ENCODE results near the gene BMP7.

The BMP7 gene

GRCh38 chr20:57266291-57267157 is at the start of gene BMP7:
BMP7 (minus strand) TSS chr20:57266641; CDS start chr20:57266122, 519 bp downstream.
- H3K9me3 ChIP-seq, result no peaks in the 10 kb centered on the region

GRCh38 chr20:57315976-57316480 is 49.6 kb upstream of the BMP7 start:
- no peaks in the 10 kb centered on the region for H3K9me3 ChIP-seq
- H3K27me3 ChIP-seq, result peaks cover 63% of the 10 kb centered on the region
- no peaks in the 10 kb centered on the region for H3K36me3 ChIP-seq
- no peak for TF ChIP-seq CTCF (IDR thresholded peaks at IDR 0.05)
- H3K4me3 ChIP-seq (ENCODE audit: low read depth in 1 of 2, low read length in 1 of 2), result no peak overlapping the region
- H3K27ac ChIP-seq, result no peak overlapping the region
- no peaks in the 10 kb centered on the region for H3K4me1 ChIP-seq (ENCODE audit: control insufficient read depth in 1 of 2, insufficient read depth in 1 of 2, low read depth in 1 of 2, low read length in 1 of 2)

More at GRCh38 chr20:57266291-57267157, at the start of gene BMP7:
- Histone ChIP-seq H3K27me3 (peaks cover 100% of the 10 kb centered on the region), H3K36me3 (no peaks in the 10 kb centered on the region), H3K4me1 (ENCODE audit: control insufficient read depth in 1 of 2, insufficient read depth in 1 of 2, low read depth in 1 of 2, low read length in 1 of 2) (no peaks in the 10 kb centered on the region), H3K4me3 (ENCODE audit: low read depth in 1 of 2, low read length in 1 of 2) (no peak within 1 kb of the TSS), H3K27ac (no peak within 1 kb of the TSS)
- no peak for TF ChIP-seq CTCF (IDR thresholded peaks at IDR 0.05)

GRCh38 chr20:57315083-57315975 is 48.9 kb upstream of the BMP7 start:
- no peak overlapping the region for H3K27ac ChIP-seq
- peaks cover 62% of the 10 kb centered on the region for H3K27me3 ChIP-seq
- H3K4me3 ChIP-seq (ENCODE audit: low read depth in 1 of 2, low read length in 1 of 2), result no peak overlapping the region
- no peak for TF ChIP-seq CTCF (IDR thresholded peaks at IDR 0.05)
- H3K9me3 ChIP-seq, result no peaks in the 10 kb centered on the region
- H3K36me3 ChIP-seq, result no peaks in the 10 kb centered on the region
- H3K4me1 ChIP-seq (ENCODE audit: control insufficient read depth in 1 of 2, insufficient read depth in 1 of 2, low read depth in 1 of 2, low read length in 1 of 2), result no peaks in the 10 kb centered on the region

- Histone ChIP-seq H3K4me1 (ENCODE audit: control insufficient read depth in 1 of 2, insufficient read depth in 1 of 2, low read depth in 1 of 2, low read length in 1 of 2) (no peaks in the 10 kb centered on the region), H3K27me3 (peaks cover 59% of the 10 kb centered on the region), H3K4me3 (ENCODE audit: low read depth in 1 of 2, low read length in 1 of 2) (no peak overlapping the region), H3K27ac (no peak overlapping the region), H3K9me3 (no peaks in the 10 kb centered on the region), H3K36me3 (no peaks in the 10 kb centered on the region)
- no peak for TF ChIP-seq CTCF (IDR thresholded peaks at IDR 0.05)
Observed at GRCh38 chr20:57313951-57314350, 47.5 kb upstream of the BMP7 start.

GRCh38 chr20:57313230-57313629 is 46.8 kb upstream of the BMP7 start:
- H3K9me3 ChIP-seq, result no peaks in the 10 kb centered on the region
- no peak overlapping the region for H3K27ac ChIP-seq
- no peak overlapping the region for H3K4me3 ChIP-seq (ENCODE audit: low read depth in 1 of 2, low read length in 1 of 2)
- no peaks in the 10 kb centered on the region for H3K4me1 ChIP-seq (ENCODE audit: control insufficient read depth in 1 of 2, insufficient read depth in 1 of 2, low read depth in 1 of 2, low read length in 1 of 2)
- no peak for TF ChIP-seq CTCF (IDR thresholded peaks at IDR 0.05)
- H3K36me3 ChIP-seq, result no peaks in the 10 kb centered on the region
- H3K27me3 ChIP-seq, result peaks cover 59% of the 10 kb centered on the region

Data from neutrophil (primary cell).